GM21737 (cell line): ENCODE data around the gene TXNIP.
"Not testable (repeated sequence)": the region's sequence is repeated elsewhere in the genome, so short reads cannot be mapped to it uniquely, and the experiment has no call there.

Experiments used
- ATAC-seq: cut with Tn5 transposase; IDR thresholded peaks from one replicate; pipeline ENCODE4 v1.9.1; 2021; ENCODE audit warnings: mild to moderate bottlenecking, moderate library complexity; ENCODE audit not compliant: unreplicated experiment

TXNIP gene, protein sequence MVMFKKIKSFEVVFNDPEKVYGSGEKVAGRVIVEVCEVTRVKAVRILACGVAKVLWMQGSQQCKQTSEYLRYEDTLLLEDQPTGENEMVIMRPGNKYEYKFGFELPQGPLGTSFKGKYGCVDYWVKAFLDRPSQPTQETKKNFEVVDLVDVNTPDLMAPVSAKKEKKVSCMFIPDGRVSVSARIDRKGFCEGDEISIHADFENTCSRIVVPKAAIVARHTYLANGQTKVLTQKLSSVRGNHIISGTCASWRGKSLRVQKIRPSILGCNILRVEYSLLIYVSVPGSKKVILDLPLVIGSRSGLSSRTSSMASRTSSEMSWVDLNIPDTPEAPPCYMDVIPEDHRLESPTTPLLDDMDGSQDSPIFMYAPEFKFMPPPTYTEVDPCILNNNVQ

DNA sequence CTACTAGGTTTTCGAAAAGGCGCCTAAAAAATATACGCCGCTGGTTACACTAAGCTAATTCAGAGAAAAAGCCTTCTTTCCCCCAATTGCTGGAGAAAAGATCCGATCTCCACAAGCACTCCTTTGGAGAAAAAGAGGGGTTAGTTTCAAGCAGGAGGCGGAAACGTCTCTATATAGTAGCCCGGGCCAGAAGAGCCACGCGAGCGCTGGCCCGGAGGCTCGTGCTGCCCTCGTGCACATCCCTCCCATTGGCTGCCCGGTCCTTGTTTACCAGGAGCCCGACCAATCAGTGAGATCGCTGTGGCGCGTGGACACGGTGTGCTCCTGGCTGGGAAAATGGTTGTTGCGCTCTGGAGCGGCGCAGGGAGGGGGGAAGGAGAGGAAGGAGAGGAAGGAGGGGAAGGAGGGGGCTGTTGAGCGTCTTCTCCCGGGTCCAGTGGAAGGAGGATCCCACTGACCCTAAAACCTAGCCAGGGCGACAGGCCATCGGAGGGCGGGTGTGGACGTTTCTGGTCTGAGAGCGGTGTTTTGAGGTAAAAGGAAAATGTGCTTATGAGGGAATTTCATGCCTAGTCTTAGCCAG lies at the start of gene TXNIP:
TSS of gene TXNIP (minus strand) at position 147 of the 583 bp plus-strand sequence. CDS start 313 bp downstream, outside the sequence.
- peak; percentile 73 for ATAC-seq

DNA sequence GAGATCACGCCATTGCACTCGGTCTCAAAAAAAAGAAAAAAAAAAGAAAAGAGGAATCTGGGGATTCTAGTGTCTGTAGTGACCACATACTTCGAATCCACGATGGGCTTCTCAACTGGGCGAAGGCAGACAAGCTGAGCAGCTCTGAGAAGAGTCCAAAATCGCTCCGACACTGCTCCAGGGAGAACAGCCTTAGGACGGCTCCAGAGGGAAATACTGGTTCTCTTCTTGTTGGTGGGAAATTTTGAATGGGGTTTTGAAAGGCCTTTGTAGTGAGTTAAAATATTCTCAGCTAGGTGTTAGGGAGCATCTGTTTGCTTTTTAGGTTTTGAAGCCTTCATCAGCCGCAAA lies 43.4 kb upstream of the TXNIP start:
- no peak for ATAC-seq

DNA sequence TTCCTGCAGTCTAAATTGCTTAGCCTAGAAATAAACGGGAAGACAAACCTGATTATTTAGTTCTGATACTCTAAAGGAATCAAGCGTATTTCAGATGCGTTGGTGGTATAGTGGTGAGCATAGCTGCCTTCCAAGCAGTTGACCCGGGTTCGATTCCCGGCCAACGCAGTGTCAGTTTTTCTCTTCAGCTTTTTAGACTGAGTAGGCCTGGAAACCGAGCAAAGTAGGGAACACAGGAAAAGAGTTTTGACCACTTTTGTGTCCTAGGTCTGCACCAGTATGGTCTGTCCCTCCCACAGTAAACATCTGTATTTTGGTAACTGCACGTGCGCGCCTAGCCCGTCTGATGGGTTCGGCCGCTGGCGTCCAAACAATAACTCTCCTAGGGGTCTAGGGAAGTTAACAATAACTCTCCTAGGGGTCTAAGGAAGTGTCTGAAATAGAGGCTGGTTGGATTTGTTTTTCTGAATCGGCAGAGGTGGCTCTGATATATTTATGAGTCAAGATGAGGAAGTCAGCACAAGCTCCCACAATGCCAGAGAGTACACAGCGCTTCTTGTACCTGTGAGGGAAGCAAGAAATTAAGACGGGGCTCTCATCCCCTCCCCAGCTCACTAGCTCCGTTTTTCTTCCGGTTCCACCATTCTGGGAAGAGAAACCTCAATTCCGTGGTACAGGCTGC lies 40.7 kb upstream of the TXNIP start:
- peak; percentile 19 for ATAC-seq

DNA sequence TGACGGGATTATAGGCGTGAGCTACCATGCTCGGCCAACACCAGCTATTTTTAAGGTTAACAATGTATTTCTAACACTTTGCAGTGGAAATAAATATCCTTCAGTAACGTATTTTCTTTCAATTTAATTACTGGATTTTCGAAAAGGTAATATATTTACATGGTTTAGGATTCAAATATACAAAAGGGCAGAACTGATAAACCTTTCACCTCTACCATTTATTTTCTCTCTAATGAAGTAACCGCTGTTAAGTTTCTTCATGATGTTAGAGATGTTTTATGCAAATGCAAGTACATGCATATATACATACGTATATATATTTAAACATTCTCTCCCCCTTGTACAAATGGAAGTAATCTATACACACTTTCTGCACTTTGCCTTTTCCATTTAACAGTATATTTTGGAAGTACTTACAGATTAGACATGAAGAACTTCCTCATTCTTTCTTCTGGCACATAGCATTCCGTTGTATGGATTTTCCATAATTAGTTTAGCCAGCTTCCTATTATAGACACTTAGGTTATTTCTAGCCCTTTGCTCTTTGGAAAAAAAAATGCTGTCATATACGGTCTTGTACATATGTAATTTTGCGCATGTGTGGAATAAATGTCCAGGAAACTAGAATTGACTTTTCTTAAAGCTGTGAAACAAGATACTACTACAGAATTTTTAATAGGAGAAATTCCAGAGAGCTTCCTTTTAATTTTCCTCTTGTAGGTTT lies 40.0 kb upstream of the TXNIP start:
- ATAC-seq, result no peak

DNA sequence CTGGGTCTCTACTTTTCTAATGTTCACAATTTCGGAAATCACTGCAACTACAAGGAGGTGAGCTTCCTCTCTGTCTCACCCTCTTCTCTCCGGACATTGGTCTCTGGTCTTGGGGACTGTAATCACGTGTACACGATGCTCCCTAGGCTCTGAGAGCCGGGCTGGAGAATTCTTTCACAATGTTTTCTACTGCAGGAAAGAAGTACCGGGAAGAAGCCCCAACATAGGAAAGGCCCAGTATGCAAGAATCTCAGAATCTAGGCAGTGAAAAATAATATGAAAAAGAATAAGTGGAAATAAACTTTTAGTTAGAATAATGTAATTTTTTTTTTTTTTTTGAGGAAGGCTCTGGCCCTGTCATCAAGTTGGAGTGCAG lies 38.7 kb upstream of the TXNIP start:
- ATAC-seq, result no peak

DNA sequence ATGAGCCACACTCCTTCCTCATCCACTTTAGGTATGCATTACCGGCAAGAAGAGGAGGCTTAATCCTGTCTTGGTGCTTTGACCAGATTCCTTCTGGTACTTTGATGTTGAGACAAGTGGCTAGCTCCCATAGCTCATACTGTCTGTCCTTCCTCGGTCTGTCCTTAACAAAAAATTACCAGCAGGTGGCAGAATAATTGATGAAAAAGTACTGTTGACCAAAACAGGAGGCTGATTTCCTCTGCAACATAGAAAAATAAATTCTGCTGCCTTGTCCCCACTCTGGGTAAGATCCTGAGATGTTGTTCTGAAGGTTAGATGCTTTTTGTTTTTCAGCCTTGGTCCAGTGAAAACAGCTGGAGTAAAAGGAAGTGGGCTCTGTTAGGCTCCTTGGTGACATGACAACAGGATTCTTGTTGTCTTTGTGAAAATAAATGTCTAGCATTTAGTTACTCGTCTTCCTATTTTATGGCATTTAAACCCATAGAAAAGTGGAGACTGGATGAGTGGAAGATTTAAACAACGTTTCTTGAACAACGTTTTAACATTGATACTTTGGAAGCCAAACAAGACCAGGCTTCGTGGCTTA lies 36.3 kb upstream of the TXNIP start:
- ATAC-seq, result no peak

DNA sequence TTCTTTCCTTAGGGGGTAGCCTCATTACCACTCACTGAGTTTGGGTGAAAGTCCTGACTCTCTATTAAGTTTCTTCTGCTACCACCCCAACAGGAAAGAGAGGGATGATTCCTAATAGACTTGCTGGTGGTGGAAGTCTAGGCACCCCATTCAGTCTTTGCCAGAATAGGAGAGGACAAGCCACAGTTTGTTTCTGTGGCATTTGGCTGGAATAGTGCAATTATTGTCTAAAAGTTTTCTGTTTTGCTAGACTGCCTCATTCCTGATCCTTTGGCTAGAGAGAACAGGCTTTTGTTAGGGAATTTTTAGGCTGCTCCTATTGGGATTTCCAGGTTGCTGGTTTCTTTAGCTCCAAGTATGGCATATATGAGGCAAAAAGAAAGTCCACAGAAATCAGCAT lies 35.1 kb upstream of the TXNIP start:
- no peak for ATAC-seq

DNA sequence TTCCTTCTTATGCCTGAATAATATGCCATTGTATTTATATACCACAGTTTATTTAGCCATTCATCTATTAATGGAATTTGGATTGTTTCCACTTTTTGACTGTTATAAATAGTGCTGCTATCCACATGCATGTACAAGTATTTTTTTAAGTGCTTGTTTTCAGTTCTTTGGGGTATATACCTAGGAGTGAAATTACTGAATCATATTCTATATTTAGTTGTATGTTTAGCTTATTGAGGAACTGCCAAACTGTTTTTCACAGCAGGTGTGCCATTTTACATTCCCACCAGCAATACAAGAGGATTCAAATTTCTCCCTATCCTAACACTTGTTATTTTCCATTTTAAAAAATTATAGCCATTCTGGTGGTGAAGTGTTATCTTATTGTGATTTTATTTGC lies 32.7 kb upstream of the TXNIP start:
- ATAC-seq, result no peak

DNA sequence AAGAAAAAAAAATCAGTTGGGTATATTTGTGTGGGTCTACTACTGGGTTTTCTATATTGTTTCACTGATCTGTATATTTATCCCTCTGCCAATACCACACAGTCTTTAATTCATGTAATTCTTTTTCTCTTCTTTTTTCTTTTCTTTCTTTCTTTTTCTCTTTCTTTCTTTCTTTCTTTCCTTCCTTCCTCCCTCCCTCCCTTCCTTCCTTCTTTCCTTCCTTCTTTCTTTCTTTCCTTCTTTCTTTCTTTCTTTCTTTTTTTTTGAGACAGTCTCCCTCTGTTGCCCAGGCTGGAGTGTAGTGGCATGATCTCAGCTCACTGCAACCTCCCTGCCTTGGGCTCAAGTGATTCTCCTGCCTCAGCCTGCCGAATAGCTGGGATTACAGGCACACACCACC lies 30.3 kb upstream of the TXNIP start:
- not testable (repeated sequence) for ATAC-seq

DNA sequence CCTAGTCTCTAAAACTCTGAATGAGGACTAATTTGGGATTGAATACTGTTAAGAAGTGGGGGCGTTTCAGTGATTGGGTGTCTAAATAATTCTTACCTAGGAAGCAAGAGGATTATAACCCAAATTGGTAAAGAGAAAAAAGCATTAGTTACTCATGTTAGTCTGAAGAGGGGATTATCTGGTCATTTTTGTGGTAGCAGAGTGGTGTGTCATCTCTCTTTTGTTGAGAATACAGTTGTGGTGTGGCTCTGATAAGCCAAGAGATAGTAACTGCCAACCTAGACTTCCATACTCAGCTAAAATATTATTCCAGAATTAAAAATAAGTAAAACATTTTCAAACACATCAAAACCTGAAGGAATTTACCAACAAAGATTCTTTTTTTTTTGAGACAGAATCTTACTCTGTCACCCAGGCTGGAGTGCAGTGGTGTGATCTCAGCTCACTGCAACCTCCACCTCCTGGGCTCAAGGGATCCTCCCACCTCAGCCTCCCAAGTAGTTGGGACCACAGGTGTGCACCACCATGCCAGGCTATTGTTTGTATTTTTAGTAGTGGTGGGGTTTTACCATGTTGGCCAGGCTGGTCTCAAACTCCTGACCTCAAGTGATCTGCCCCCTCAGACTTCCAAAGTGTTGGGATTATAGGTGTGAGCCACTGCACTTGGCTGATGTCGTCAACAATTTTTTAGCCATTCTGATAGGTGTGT lies 29.6 kb upstream of the TXNIP start:
- not testable (repeated sequence) for ATAC-seq

DNA sequence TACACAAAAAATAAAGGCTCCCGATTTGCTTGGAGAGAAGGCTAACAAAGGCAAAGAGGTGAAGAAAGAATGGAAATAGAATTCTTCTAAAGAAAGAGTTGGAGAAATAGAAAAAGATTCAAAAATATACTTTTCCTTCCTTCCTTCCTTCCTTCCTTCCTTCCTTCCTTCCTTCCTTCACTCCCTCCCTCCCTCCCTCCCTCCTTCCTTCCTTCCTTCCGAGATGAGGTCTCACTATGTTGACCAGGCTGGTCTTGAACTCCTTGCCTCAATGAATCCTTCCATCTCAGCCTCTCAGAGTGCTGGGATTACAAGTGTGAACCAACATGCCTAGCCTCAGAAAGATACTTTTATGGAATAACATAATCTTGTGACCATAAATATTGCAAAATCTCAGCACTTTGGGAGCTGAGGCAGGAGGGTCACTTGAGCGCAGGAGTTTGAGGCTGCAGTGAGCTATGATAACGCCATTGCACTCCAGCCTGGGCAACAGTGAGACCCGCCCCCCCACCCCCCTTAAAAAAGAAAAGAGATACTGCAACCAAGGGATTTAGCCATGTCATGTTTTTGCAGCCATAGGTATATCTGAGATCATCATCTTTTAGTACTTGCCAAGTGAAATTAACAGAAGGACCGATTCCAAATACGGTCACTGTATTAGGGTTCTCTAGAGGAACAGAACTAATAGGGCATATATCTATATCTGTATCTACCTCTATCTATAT lies 26.2 kb upstream of the TXNIP start:
- ATAC-seq, result no peak

DNA sequence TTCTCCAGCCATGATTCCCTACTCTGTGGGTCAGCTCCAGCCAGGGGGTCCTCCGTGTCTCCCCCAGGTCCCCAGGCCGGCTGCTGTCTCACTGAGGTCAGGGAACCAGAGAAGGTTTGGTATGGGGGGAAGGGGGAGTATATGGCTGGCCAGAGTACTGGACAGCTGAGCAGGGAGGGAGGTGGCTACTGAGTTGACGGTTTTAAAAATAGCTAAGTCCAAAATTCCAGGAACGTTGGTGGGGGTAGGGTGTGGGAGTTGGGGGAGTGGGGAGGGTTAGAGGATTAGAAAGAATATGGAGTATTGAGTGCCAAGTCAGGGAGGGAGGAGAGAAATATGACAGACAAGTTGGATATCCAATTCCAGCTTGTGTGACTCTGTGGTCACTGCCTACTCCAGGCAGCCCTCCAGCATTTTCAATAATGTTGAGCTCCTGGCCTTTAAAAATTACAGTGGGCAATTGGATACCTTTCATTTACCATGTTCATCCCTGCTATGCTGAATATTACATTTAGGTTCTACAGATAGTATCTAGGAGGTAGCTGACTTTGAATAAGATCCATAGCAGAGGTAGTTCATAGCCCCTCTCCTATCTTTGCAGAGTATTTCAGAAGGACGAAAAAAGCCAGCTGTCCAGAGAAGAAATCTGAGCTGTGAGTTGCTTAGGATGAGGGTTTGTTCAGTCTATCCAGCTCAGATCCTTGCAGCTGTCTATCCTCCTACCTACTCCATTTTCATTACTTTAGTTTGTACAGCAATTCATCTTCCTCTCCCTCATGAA lies 25.4 kb upstream of the TXNIP start, which contains the start of gene HJV:
TSS of gene HJV (minus strand) at position 114 of the 781 bp plus-strand sequence. CDS start 1,504 bp downstream, outside the sequence.
- ATAC-seq, result no peak

DNA sequence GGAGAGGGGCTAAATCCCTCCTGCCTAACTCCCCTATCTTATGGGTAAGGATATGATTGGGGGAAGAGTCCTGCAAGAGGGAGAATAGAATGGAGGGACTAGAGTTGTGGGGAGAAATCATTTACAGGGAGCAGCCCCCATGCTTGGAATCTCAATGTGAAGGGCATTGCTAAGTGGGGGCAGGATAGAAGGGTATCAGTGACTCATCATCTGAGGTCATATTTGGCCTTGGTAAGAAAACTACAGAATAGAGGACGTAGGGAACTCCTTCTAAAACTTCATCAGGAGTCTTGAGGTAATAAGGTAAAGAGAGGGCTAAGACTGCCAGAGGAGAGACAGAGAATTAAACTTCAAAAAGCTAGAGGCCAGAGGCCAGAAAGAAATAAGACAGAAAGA lies 24.7 kb upstream of the TXNIP start:
- ATAC-seq, result no peak

DNA sequence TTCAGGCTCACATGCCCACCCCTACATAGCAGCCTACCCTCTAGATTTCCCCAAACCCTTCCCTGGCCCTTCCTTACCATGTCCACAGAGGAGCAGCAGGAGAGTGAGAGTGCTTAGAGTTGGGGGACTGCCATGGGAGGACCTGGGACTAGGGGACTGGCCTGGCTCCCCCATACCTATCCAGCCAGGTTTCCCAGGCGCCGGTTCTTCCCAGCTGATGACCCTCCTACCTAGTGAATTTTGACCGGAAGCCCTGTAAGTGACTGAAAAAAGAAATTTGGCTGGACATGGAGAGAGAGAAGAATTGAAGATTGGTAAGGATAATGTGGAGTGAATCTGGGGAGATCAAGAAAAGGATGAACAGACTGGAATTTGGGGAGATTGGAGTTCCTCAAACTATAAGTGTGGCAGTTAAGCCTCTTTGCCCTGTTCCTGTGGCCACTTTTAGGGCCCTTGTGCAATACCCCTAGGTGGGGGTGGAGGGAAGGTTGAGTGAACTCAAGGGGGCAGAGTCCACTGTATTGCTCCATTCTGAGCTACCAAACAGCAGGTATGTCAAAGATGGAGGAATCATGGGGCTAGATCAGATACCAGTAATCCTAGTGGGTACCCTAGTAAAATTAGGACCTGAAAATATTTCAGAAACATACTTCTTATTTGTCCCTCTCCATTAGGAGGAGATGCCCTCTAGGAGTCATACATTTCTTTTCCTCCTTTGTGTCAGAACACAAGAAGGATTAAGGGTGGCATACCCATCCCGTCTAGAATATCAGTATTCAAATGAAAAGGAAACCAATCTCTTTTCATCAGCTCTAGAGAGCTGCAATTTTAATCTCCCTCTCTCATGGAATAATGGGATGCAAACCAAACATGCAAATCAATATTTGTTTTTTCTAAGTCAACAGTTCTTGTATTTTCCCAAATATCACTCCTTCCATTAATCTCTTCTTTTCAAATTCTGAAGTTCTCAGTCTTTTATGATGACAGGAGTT lies 24.0 kb upstream of the TXNIP start:
- ATAC-seq, result no peak

DNA sequence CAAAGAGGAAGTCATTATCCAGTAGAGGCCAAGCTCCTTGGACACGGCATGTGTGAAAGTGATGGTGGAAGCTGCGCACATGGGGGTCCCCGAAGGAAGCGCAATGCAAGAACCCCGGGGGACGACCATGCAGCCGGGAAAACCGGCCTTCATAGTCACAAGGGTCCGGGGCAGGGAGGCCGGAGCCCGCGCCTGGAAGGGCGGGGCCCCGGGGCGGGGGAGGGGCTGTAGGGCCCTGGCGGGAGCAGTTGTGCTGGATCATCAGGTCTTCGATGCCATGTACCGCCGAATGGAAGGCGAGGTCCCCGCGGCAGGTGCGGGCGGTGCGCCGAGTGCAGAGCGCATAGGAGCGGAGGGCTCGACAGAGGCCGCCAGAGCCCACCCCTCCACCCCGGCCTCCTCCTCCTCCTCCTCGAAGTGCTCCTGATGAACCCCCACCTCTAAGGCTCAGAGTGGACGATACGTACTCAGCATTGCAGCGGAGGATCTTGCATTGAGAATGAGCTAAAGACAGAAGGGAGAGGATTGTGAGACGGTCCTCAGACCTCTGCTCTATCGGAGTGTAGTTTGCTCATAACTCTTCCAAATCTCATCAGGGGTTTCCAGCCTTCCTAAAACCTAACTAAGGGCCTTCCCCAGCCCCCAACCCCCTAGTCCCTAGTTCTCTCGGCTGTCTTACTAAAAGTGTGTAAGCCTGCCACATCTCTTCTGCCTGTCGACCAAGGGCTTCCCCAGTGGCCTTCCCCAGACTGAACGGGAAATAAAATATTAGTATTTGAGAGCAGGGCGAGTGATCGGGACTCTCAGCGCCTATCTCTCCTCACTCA lies 23.1 kb upstream of the TXNIP start:
- no peak for ATAC-seq

DNA sequence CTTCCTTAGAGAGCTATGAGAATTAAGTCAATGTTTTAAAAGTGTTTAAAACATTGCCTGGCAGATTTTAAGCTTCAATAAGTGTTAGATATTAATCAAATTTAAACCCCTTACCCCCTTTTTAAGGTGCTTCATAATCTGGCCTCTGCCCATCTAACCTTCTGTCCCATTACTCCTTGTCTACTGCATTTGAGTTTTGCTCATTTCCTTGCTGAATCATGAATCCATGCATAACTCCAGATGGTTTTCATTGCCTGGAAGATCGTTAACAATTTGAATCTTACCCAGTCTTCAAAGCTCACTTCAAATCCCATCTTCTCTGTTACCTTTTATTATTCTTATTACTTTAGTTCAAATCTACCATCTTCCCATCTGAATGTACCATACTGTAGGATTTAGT lies 20.5 kb upstream of the TXNIP start:
- no peak for ATAC-seq

DNA sequence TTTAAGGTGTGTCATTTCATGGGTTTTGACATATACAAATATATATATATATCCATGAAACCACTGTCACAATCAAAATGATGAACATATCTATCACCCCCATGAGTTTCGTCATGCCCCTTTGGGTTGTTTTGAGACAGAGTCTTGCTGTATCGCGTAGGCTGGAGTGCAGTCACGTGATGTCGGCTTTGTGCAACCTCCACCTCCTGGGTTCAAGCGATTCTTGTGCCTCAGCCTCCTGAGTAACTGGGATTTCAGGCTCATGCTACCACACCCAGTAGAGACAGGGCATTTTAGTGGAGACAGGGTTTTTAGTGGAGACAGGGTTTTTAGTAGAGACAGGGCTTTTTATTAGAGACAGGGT lies 17.2 kb upstream of the TXNIP start:
- ATAC-seq, result no peak
